Calu3 (cell line): ENCODE data around the gene EIF2B5. TPM values are rescaled to one million over a fixed set of nuclear protein-coding genes. Genes with fewer than 3 reads are reported as not detected.
"Not testable (repeated sequence)": the region's sequence is repeated elsewhere in the genome, so short reads cannot be mapped to it uniquely, and the experiment has no call there.

ENCODE experiments used
- BruUV-seq: library from RNA; stranded (reverse); fragments of 400-500 nt; replicated peaks from 2 replicates; lab custom pipeline; 2021; lab: Mats Ljungman, UMichigan
- CTCF ChIA-PET: fragments of 300-600 bp; sonication (Branson Sonifier 250); formaldehyde crosslinking; loops from one replicate; lab custom pipeline; 2022; ENCODE audit warnings: antibody characterized with exemption; lab: Charles Lee
- DNase-seq: peaks from one replicate; pipeline ENCODE4 v3.0.0; 2022
- H3K27ac Mint-ChIP-seq: one replicate; pipeline ENCODE4 v1.8.0; 2022; ENCODE audit warnings: mixed read lengths; ENCODE audit not compliant: unreplicated experiment
- H3K27me3 Mint-ChIP-seq: one replicate; pipeline ENCODE4 v1.8.0; 2022; ENCODE audit warnings: mixed read lengths; ENCODE audit not compliant: unreplicated experiment
- H3K36me3 Mint-ChIP-seq: one replicate; pipeline ENCODE4 v1.8.0; 2022; ENCODE audit warnings: mild to moderate bottlenecking, moderate library complexity, mixed read lengths; ENCODE audit not compliant: insufficient read depth, unreplicated experiment
- H3K4me1 Mint-ChIP-seq: one replicate; pipeline ENCODE4 v1.8.0; 2022; ENCODE audit warnings: mild to moderate bottlenecking, low read depth, mixed read lengths; ENCODE audit not compliant: unreplicated experiment
- H3K4me3 Mint-ChIP-seq: one replicate; pipeline ENCODE4 v1.8.0; 2022; ENCODE audit warnings: mild to moderate bottlenecking, low read depth, moderate library complexity, mixed read lengths; ENCODE audit not compliant: unreplicated experiment
- H3K9me3 Mint-ChIP-seq: one replicate; pipeline ENCODE4 v1.8.0; 2022; ENCODE audit warnings: low read depth, mixed read lengths; ENCODE audit not compliant: unreplicated experiment
- CTCF ChIP-seq: fragments of 200-600 bp; IDR thresholded peaks from one replicate; pipeline ENCODE4 v1.8.0; 2022; ENCODE audit warnings: antibody characterized with exemption; ENCODE audit not compliant: unreplicated experiment
- intact Hi-C: fragments of 100-400 bp; cut with micrococcal nuclease; formaldehyde crosslinking; loops from one replicate; pipeline ENCODE4 v1.10.0; 2022; ENCODE audit not compliant: unreplicated experiment
- total RNA-seq: library from RNA; stranded (reverse); gene quantifications from 2 replicates; pipeline ENCODE4 v1.2.3, GENCODE V29; 2022

Gene EIF2B5
- total RNA-seq, 1 experiment from 2014 or later: 79.6 TPM

- H3K36me3 Mint-ChIP-seq: peaks cover 35% of the 10 kb centered on the region
- H3K9me3 Mint-ChIP-seq: no peaks in the 10 kb centered on the region
- no peak overlapping the region for H3K4me3 Mint-ChIP-seq
- peaks cover 28% of the 10 kb centered on the region for H3K4me1 Mint-ChIP-seq
- H3K27ac Mint-ChIP-seq: no peak overlapping the region
- CTCF ChIA-PET: no interaction called here
- BruUV-seq: no TSS peak
- no peaks in the 10 kb centered on the region for H3K27me3 Mint-ChIP-seq
- no peak for DNase-seq
- intact Hi-C loops: no loop called here
- no peak for TF ChIP-seq CTCF
Observed at GRCh38 chr3:184158404-184158803, 23.2 kb downstream of the EIF2B5 start.

- Mint-ChIP-seq H3K36me3 (peaks cover 38% of the 10 kb centered on the region), H3K4me3 (no peak overlapping the region), H3K27me3 (no peaks in the 10 kb centered on the region), H3K9me3 (no peaks in the 10 kb centered on the region), H3K4me1 (peaks cover 19% of the 10 kb centered on the region), H3K27ac (no peak overlapping the region)
- BruUV-seq: no TSS peak
- no peak for TF ChIP-seq CTCF
- intact Hi-C loops: no loop called here
- CTCF ChIA-PET: interaction anchor here (0.6 to 0.7 kb wide), 2 partner anchors 19 to 200 kb away, joined by 3 to 6 read pairs; no protein-coding TSS in a partner anchor
- no peak for DNase-seq
Observed at GRCh38 chr3:184160456-184160855, 25.3 kb downstream of the EIF2B5 start.

- peaks cover 24% of the 10 kb centered on the region for H3K36me3 Mint-ChIP-seq
- CTCF ChIA-PET, intact Hi-C loops, H3K4me3 Mint-ChIP-seq, DNase-seq, H3K4me1 Mint-ChIP-seq, BruUV-seq, H3K27me3 Mint-ChIP-seq, H3K27ac Mint-ChIP-seq, H3K9me3 Mint-ChIP-seq: not testable (repeated sequence)
Observed at GRCh38 chr3:184162571-184163070, 27.5 kb downstream of the EIF2B5 start.

- intact Hi-C loops: no loop called here
- Mint-ChIP-seq H3K27me3 (no peaks in the 10 kb centered on the region), H3K9me3 (no peaks in the 10 kb centered on the region), H3K4me1 (peaks cover 9% of the 10 kb centered on the region), H3K4me3 (no peak overlapping the region), H3K27ac (no peak overlapping the region), H3K36me3 (peaks cover 30% of the 10 kb centered on the region)
- BruUV-seq: no TSS peak
- DNase-seq: no peak
- TF ChIP-seq CTCF: no peak
- CTCF ChIA-PET: no interaction called here
Observed at GRCh38 chr3:184164648-184165330, 29.6 kb downstream of the EIF2B5 start.

- no peak overlapping the region for H3K27ac Mint-ChIP-seq
- intact Hi-C loops: no loop called here
- no peak overlapping the region for H3K4me3 Mint-ChIP-seq
- no TSS peak for BruUV-seq
- no peak for DNase-seq
- CTCF ChIA-PET: no interaction called here
- H3K4me1 Mint-ChIP-seq: peaks cover 2% of the 10 kb centered on the region
- no peaks in the 10 kb centered on the region for H3K27me3 Mint-ChIP-seq
- H3K9me3 Mint-ChIP-seq: no peaks in the 10 kb centered on the region
- H3K36me3 Mint-ChIP-seq: peaks cover 30% of the 10 kb centered on the region
- TF ChIP-seq CTCF: no peak
Observed at GRCh38 chr3:184165543-184165942, 30.4 kb downstream of the EIF2B5 start.
